Measurements from ENCODE around the gene SPATA31C2. TPM values are rescaled to one million over a fixed set of nuclear protein-coding genes. Genes with fewer than 3 reads are reported as not detected.

SPATA31C2 gene
- total and polyA plus RNA-seq, 10 of the 15 experiments (the other 5 are each of a cell fraction or from before 2014, with no cell fraction given): not detected

- TF ChIP-seq ZBTB11 (CRISPR knock-in tag; IDR thresholded peaks at IDR 0.05) (no peak), ZNF24 (IDR thresholded peaks at IDR 0.05) (no peak), GABPA (IDR thresholded peaks at IDR 0.05; ENCODE audit: low read depth) (no peak)
- TF ChIP-seq, protein P1, sequence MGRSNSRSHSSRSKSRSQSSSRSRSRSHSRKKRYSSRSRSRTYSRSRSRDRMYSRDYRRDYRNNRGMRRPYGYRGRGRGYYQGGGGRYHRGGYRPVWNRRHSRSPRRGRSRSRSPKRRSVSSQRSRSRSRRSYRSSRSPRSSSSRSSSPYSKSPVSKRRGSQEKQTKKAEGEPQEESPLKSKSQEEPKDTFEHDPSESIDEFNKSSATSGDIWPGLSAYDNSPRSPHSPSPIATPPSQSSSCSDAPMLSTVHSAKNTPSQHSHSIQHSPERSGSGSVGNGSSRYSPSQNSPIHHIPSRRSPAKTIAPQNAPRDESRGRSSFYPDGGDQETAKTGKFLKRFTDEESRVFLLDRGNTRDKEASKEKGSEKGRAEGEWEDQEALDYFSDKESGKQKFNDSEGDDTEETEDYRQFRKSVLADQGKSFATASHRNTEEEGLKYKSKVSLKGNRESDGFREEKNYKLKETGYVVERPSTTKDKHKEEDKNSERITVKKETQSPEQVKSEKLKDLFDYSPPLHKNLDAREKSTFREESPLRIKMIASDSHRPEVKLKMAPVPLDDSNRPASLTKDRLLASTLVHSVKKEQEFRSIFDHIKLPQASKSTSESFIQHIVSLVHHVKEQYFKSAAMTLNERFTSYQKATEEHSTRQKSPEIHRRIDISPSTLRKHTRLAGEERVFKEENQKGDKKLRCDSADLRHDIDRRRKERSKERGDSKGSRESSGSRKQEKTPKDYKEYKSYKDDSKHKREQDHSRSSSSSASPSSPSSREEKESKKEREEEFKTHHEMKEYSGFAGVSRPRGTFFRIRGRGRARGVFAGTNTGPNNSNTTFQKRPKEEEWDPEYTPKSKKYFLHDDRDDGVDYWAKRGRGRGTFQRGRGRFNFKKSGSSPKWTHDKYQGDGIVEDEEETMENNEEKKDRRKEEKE (IDR thresholded peaks at IDR 0.05): no peak
These were observed 26.6 kb upstream of the SPATA31C2 start (continued) for GRCh38 chr9:88164850-88165249.

GRCh38 chr9:88161144-88161543 is 22.9 kb upstream of the SPATA31C2 start:
- RAD21 ChIA-PET (ENCODE audit: unreplicated experiment): no interaction called here
- no peaks in the 10 kb centered on the region for H3K36me3 ChIP-seq (ENCODE audit: control insufficient read depth in 2 of 2, insufficient read depth in 2 of 2, low read length in 1 of 2)
- no peak overlapping the region for H3K4me2 ChIP-seq (ENCODE audit: control insufficient read depth, insufficient read depth)
- H3K4me3 ChIP-seq: no peak overlapping the region
- 16% methylated on average over 6 of the region's 6 CpGs for WGBS (ENCODE audit: insufficient coverage, insufficient replicate concordance, low lambda C conversion rate, missing lambda C conversion rate)
- H3K9ac ChIP-seq (ENCODE audit: control insufficient read depth, insufficient read depth, low read length): no peak overlapping the region
- CTCF ChIA-PET: no interaction called here
- no TSS peak for BruUV-seq (replicated peaks)
- H3K79me2 ChIP-seq (ENCODE audit: control insufficient read depth, insufficient read depth, low read length): no peaks in the 10 kb centered on the region
- intact Hi-C loops (cut with micrococcal nuclease; ENCODE audit: unreplicated experiment): no loop called here
- FAIRE-seq: no peak
- in situ Hi-C loops (cut with MboI): no loop called here
- no peak for ATAC-seq
- TF ChIP-seq RUNX3 (IDR thresholded peaks at IDR 0.05; ENCODE audit: low read length) (no peak), ZNF384 (IDR thresholded peaks at IDR 0.05; ENCODE audit: borderline replicate concordance, low read depth, low read length) (no peak), NFIC (IDR thresholded peaks at IDR 0.05; ENCODE audit: low read depth, low read length) (no peak), MEF2B (IDR thresholded peaks at IDR 0.05; ENCODE audit: partially characterized antibody, poor library complexity, severe bottlenecking) (no peak), IRF3 (IDR thresholded peaks at IDR 0.05) (no peak), MYB (IDR thresholded peaks at IDR 0.05; ENCODE audit: borderline replicate concordance, low read depth, low read length) (no peak), SPI1 (IDR thresholded peaks at IDR 0.05; ENCODE audit: borderline replicate concordance, insufficient read depth, low read depth, low read length) (no peak), WRNIP1 (IDR thresholded peaks at IDR 0.05; ENCODE audit: borderline replicate concordance, low read depth, low read length) (no peak), SIX5 (IDR thresholded peaks at IDR 0.05; ENCODE audit: low read depth, low read length, severe bottlenecking) (no peak)
- TF ChIP-seq, protein P2, sequence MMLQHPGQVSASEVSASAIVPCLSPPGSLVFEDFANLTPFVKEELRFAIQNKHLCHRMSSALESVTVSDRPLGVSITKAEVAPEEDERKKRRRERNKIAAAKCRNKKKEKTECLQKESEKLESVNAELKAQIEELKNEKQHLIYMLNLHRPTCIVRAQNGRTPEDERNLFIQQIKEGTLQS (IDR thresholded peaks at IDR 0.05; ENCODE audit: borderline replicate concordance, extremely low read depth, low read depth, low read length): no peak
- POLR2A ChIA-PET: no interaction called here
- H3K27ac ChIP-seq (ENCODE audit: control insufficient read depth, insufficient read depth): no peak overlapping the region
- no peak for DNase-seq (ENCODE audit: low read depth, low spot score)
- H3K9me3 ChIP-seq (replicated peaks; ENCODE audit: control insufficient read depth, insufficient read depth, low read length): no peaks in the 10 kb centered on the region
- SMC1A ChIA-PET (ENCODE audit: uncharacterized antibody, unreplicated experiment): no interaction called here
- H4K20me1 ChIP-seq (ENCODE audit: control insufficient read depth, insufficient read depth): no peaks in the 10 kb centered on the region
- H3K27me3 ChIP-seq (replicated peaks in 1 of 2; ENCODE audit: control insufficient read depth in 2 of 2, insufficient read depth in 2 of 2, low read length in 1 of 2): no peaks in the 10 kb centered on the region
- no peaks in the 10 kb centered on the region for H3K4me1 ChIP-seq (ENCODE audit: control insufficient read depth, insufficient read depth, low read length)
- H2AFZ ChIP-seq (ENCODE audit: control insufficient read depth, low read depth, low read length): no peak overlapping the region

All from GM12878 (cell line).